Smooth muscle cell (in vitro differentiated cells): ENCODE data around the gene SLC51A. TPM values are rescaled to one million over a fixed set of nuclear protein-coding genes. Genes with fewer than 3 reads are reported as not detected.
"Not testable (repeated sequence)": the region's sequence is repeated elsewhere in the genome, so short reads cannot be mapped to it uniquely, and the experiment has no call there.

Source experiments
- DNase-seq: peaks from one replicate; lab custom pipeline; 2025; ENCODE audit not compliant: unreplicated experiment; lab: John Stamatoyannopoulos, UW
- H2AFZ ChIP-seq: fragments of 200-600 bp; sonication (generic); 2 replicates; pipeline ENCODE4 v1.6.0; 2016; ENCODE audit warnings: antibody characterized with exemption, low read depth, mild to moderate bottlenecking
- H3F3A ChIP-seq: fragments of 200-600 bp; sonication (generic); 2 replicates; pipeline ENCODE4 v1.6.0; 2017; ENCODE audit warnings: antibody characterized with exemption, low read depth
- H3K27ac ChIP-seq: fragments of 200-600 bp; sonication (generic); 2 replicates; pipeline ENCODE4 v1.5.1; 2016; ENCODE audit warnings: low read depth, mild to moderate bottlenecking
- H3K27me3 ChIP-seq: fragments of 200-600 bp; sonication (generic); 2 replicates; pipeline ENCODE4 v1.6.1; 2016; ENCODE audit warnings: low read depth, mild to moderate bottlenecking
- H3K36me3 ChIP-seq: fragments of 200-600 bp; sonication (generic); 2 replicates; pipeline ENCODE4 v1.5.1; 2016; ENCODE audit warnings: low read depth
- H3K4me1 ChIP-seq: fragments of 200-600 bp; sonication (generic); 2 replicates; pipeline ENCODE4 v1.5.1; 2016; ENCODE audit warnings: low read depth
- H3K4me2 ChIP-seq: fragments of 200-600 bp; sonication (generic); 2 replicates; pipeline ENCODE4 v1.6.0; 2016; ENCODE audit warnings: mild to moderate bottlenecking
- H3K4me3 ChIP-seq: fragments of 200-600 bp; sonication (generic); 2 replicates; pipeline ENCODE4 v1.5.1; 2016; ENCODE audit warnings: mild to moderate bottlenecking
- H3K79me2 ChIP-seq: fragments of 200-600 bp; sonication (generic); 2 replicates; pipeline ENCODE4 v1.6.0; 2016; ENCODE audit warnings: low read depth, mild to moderate bottlenecking
- H3K9ac ChIP-seq: fragments of 200-600 bp; sonication (generic); 2 replicates; pipeline ENCODE4 v1.6.0; 2016; ENCODE audit warnings: low read depth
- H3K9me3 ChIP-seq: fragments of 200-600 bp; sonication (generic); replicated peaks from 2 replicates; pipeline ENCODE4 v1.5.1; 2016; ENCODE audit warnings: low read depth
- H4K20me1 ChIP-seq: fragments of 200-600 bp; sonication (generic); 2 replicates; pipeline ENCODE4 v1.6.0; 2016; ENCODE audit warnings: low read depth
- WGBS: methylation state at CpG from one replicate; pipeline ENCODE4 v1.1.7; 2016; ENCODE audit warnings: low lambda C conversion rate; 5-methylcytosine and 5-hydroxymethylcytosine counted together
- polyA plus RNA-seq: library from polyadenylated mRNA; unstranded; fragments of >200 nt; fragmentation: Nextera tagmentation; extraction: Ambion mirVana; gene quantifications from 2 replicates; pipeline ENCODE4 v1.2.1, GENCODE V29; 2016
- total RNA-seq: library from RNA; depleted of rRNA; stranded (reverse); fragments of >200 nt; gene quantifications from 2 replicates; pipeline ENCODE4 v1.2.3, GENCODE V29; 2014
- TF ChIP-seq, protein P1 (sequence below): fragments of 200-600 bp; sonication (generic); IDR thresholded peaks from 2 replicates; pipeline ENCODE4 v1.5.1; 2017; ENCODE audit warnings: borderline replicate concordance, mild to moderate bottlenecking, antibody characterized with exemption; ENCODE audit not compliant: insufficient read depth, poor library complexity, severe bottlenecking

Gene SLC51A
- total and polyA plus RNA-seq, 2 experiments from 2014 or later = 1.8 TPM; not detected in 1

DNA sequence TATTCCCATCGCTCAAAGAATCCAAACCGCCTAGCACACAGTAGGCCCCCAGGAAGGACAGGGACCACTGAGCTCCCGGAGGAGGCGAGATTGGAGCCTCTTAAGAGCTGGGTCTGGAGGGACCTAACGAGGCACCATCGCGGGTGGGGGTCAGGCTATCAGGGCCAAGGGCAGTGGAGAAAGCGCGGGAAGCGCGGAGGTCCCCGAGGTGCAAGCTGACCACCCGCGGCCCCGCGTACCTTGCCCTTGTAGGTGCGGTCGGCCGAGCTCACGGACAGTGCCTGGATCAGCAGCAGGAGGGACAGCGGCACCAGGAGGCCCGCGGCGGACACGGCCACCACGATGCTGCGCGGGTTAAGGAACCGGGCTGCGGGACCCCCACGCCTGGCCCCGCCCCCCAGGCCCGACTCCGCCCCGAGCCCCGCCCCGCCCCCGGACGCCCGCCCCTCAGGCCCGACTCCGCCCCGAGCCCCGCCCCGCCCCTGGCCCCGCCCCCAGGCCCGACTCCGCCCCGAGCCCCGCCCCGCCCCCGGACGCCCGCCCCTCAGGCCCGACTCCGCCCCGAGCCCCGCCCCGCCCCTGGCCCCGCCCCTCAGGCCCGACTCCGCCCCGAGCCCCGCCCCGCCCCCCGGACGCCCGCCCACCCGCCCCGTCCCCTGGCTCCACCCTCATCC, 9.0 kb upstream of the SLC51A start:
- Histone ChIP-seq H3K4me3 (peak overlapping the region; percentile 41), H3K4me2 (peak overlapping the region; percentile 78), H2AFZ (peak overlapping the region; percentile 81), H3K79me2 (no peaks in the 10 kb centered on the region), H3K9me3 (no peaks in the 10 kb centered on the region), H3F3A (no peaks in the 10 kb centered on the region), H3K36me3 (no peaks in the 10 kb centered on the region), H3K4me1 (no peaks in the 10 kb centered on the region), H3K9ac (no peak overlapping the region), H3K27ac (no peak overlapping the region), H4K20me1 (no peaks in the 10 kb centered on the region), H3K27me3 (no peaks in the 10 kb centered on the region)
- TF ChIP-seq, protein P1, sequence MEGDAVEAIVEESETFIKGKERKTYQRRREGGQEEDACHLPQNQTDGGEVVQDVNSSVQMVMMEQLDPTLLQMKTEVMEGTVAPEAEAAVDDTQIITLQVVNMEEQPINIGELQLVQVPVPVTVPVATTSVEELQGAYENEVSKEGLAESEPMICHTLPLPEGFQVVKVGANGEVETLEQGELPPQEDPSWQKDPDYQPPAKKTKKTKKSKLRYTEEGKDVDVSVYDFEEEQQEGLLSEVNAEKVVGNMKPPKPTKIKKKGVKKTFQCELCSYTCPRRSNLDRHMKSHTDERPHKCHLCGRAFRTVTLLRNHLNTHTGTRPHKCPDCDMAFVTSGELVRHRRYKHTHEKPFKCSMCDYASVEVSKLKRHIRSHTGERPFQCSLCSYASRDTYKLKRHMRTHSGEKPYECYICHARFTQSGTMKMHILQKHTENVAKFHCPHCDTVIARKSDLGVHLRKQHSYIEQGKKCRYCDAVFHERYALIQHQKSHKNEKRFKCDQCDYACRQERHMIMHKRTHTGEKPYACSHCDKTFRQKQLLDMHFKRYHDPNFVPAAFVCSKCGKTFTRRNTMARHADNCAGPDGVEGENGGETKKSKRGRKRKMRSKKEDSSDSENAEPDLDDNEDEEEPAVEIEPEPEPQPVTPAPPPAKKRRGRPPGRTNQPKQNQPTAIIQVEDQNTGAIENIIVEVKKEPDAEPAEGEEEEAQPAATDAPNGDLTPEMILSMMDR = no peak
- WGBS = 43% methylated on average over 15 of the region's 70 CpGs
- no peak for DNase-seq

DNA sequence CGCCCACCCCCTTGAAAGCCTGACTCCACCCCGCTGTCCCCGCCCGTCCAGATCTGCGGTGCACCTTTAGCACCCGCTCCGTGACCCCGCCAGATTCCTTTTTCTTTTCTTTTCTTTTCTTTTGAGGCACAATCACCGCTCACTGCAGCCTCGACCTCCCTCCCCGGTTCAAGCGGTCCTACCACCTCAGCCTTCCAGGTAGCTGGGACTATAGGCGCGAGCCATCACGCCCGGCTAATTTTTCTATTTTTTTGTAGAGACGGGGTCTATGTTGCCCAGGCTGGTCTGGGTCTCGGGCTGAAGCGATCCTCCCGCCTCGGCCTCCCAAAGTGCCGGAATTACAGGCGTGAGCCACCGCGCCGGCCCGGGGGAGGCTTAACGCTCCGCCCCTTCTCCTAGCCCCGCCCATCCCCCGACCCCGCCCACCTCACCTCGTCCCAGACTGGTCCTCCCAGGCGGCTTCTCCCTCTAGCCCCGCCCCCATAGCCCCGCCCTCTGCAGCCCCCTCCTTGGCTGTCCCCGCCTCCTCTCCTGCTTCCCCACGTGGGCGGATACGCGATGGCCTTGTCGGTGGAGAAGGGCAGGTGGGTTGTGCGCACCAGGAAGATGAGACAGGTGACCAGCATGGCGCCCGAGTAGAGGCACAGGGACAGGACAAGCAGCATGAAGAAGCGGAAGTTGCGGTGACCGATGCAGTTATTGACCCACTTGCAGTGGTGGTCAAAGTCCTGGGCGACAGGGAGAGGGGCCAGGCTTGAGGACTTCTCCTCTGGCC, 8.3 kb upstream of the SLC51A start:
- no peaks in the 10 kb centered on the region for H3K27me3 ChIP-seq
- no peaks in the 10 kb centered on the region for H4K20me1 ChIP-seq
- H3K4me3 ChIP-seq = peak overlapping the region; percentile 52
- H3K9ac ChIP-seq = no peak overlapping the region
- H3K4me1 ChIP-seq = no peaks in the 10 kb centered on the region
- 31% methylated on average over 27 of the region's 49 CpGs for WGBS
- no peaks in the 10 kb centered on the region for H3F3A ChIP-seq
- H3K9me3 ChIP-seq = no peaks in the 10 kb centered on the region
- no peak for DNase-seq
- H3K27ac ChIP-seq = no peak overlapping the region
- TF ChIP-seq, protein P1 = no peak
- H3K4me2 ChIP-seq = peak overlapping the region; percentile 85
- H3K36me3 ChIP-seq = no peaks in the 10 kb centered on the region
- H2AFZ ChIP-seq = no peak overlapping the region
- no peaks in the 10 kb centered on the region for H3K79me2 ChIP-seq

DNA sequence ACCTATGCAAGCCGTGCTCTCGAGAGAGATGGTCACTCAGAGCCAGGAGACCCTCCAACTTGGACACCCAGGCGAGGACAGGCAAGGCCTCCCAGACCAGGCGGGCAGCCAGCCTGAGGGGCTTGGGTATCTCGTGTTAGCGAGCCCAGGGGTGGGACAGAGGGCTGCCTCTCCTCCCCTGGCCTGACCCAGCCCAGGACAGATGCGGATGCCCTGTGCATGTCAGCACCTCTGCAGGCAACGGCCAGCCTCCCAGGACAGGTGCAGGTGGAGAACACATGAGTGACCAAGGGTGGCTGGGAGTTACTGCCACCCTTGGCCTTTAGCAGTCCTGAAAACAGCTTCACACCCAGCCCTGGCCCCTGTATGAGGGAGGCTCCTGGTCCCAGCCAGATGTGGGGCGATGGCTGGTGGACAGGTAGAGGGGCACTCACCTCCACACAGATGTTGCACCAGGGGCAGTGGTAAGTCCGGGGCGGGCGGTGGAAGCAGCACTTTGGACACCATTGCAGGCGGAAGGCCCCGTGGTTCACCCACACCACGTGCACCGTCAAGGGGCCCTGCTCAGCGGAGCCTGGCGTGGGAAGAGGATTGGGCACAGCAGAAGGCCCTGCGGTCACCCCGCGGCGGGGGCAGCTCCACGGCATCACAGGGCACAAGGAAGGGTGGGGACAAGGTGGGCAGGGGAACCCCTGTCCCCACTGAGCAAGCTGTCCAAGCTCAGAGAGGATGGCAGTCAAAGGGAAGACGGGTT, 7.2 kb upstream of the SLC51A start:
- H3K27me3 ChIP-seq = no peaks in the 10 kb centered on the region
- 95% methylated on average over 24 of the region's 24 CpGs for WGBS
- no peaks in the 10 kb centered on the region for H3K4me1 ChIP-seq
- no peaks in the 10 kb centered on the region for H3K79me2 ChIP-seq
- TF ChIP-seq, protein P1 = no peak
- no peak overlapping the region for H3K4me2 ChIP-seq
- H3K27ac ChIP-seq = no peak overlapping the region
- no peak overlapping the region for H2AFZ ChIP-seq
- no peaks in the 10 kb centered on the region for H4K20me1 ChIP-seq
- H3K9ac ChIP-seq = no peak overlapping the region
- no peak for DNase-seq
- no peaks in the 10 kb centered on the region for H3F3A ChIP-seq
- H3K36me3 ChIP-seq = no peaks in the 10 kb centered on the region
- no peaks in the 10 kb centered on the region for H3K9me3 ChIP-seq
- no peak overlapping the region for H3K4me3 ChIP-seq

DNA sequence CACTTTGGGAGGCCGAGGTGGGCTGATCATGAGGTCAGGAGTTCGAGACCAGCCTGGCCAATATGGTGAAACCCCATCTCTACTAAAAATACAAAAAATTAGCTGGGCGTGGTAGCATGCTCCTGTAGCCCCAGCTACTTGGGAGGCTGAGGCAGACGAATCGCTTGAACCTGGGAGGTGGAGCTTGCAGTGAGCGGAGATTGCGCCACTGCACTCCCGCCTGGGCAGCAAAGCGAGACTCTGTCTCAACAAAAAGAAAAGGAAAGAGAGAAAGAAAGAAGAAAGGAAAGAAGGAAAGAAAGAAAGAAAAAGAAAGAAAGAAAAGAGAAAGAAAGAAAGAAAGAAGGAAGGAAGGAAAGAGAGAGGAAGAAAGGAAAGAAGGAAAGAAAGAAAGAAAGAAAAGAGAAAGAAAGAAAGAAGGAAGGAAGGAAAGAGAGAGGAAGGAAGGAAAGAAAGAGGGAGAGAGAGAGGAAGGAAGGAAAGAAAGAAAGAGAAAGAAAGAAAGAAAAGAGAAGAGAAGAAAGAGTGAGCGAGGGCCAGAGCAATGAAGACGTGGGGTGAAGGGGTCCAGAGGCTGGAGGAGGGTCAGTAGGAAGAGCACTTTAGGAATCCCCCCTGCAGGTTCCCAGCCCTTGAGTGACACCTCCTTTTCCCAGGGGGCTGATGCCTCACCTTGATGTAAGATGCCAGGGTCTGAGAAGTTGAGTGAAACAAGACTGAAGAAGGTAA, 6.2 kb upstream of the SLC51A start:
- not testable (repeated sequence) for H4K20me1 ChIP-seq, H3K9me3 ChIP-seq, H3F3A ChIP-seq, H3K79me2 ChIP-seq, H3K36me3 ChIP-seq, H3K9ac ChIP-seq, H3K27ac ChIP-seq, H3K27me3 ChIP-seq, H3K4me2 ChIP-seq, H3K4me1 ChIP-seq, H3K4me3 ChIP-seq, DNase-seq, H2AFZ ChIP-seq
- WGBS = 86% methylated on average over 11 of the region's 11 CpGs
